K562 (cell line): Measurements from ENCODE around the gene CROCC2. TPM values are rescaled to one million over a fixed set of nuclear protein-coding genes. Genes with fewer than 3 reads are reported as not detected.

ENCODE experiments used
- ATAC-seq: fragments of 200-7000 bp; cut with Tn5 transposase; 3 replicates; pipeline ENCODE4 v1.9.1; 2020; ENCODE audit warnings: moderate library complexity
- BruUV-seq: library from RNA; stranded (reverse); fragments of 400-500 nt; replicated peaks from 2 replicates; lab custom pipeline; 2021; lab: Mats Ljungman, UMichigan
- CTCF ChIA-PET: fragments of 300-600 bp; formaldehyde crosslinking; extraction: SDS; loops from one replicate; lab custom pipeline; 2021; ENCODE audit warnings: low intra/inter-chr PET ratio; lab: Yijun Ruan, JAX
- POLR2A ChIA-PET: fragments of 300-600, 350-650 bp; sonication (Branson Sonifier 250); formaldehyde crosslinking; extraction: SDS; loops from one replicate; lab custom pipeline; 2021; ENCODE audit warnings: antibody characterized with exemption, inconsistent platforms; lab: Yijun Ruan, JAX
- DNase-seq, 4 experiments: peaks; one replicate each; pipeline versions ENCODE4 v3.0.0 to v3.0.0-alpha.2; 2011 to 2018; ENCODE audit warnings: low spot score in 3 of 4, mixed read lengths in 3 of 4; ENCODE audit errors: extremely low read depth in 1 of 4
- FAIRE-seq: peaks from 2 replicates; lab custom pipeline; 2011; peaks lifted over from hg19 to GRCh38; lab: Jason Lieb, UNC
- H2AFZ ChIP-seq: 2 replicates; pipeline ENCODE4 v1.6.0; 2011; ENCODE audit warnings: low read depth, low read length, control low read depth, inconsistent platforms
- H3K27ac ChIP-seq: fragments of 200-600 bp; 3 replicates; pipeline ENCODE4 v1.8.0; 2011; ENCODE audit warnings: low read depth, mild to moderate bottlenecking, control low read depth, inconsistent platforms, low read length, moderate library complexity, mixed read lengths; ENCODE audit errors: extremely low read depth
- H3K27me3 ChIP-seq, 2 experiments: fragments of 300-600 bp in 1 of 2; 2 replicates in 1 of 2; 3 replicates in 1 of 2; pipeline versions ENCODE4 v1.6.0 to v1.8.0; 2011; ENCODE audit warnings: inconsistent platforms in 2 of 2, low read length in 2 of 2, mild to moderate bottlenecking in 1 of 2, mixed read lengths in 1 of 2, moderate library complexity in 1 of 2; ENCODE audit not compliant: control insufficient read depth in 2 of 2, insufficient read depth in 2 of 2
- H3K36me3 ChIP-seq: fragments of 300-600 bp; 3 replicates; pipeline ENCODE4 v1.8.0; 2011; ENCODE audit warnings: mild to moderate bottlenecking, low read length, inconsistent platforms; ENCODE audit not compliant: control insufficient read depth, insufficient read depth
- H3K4me1 ChIP-seq, 2 experiments: fragments of 200-600 bp in 1 of 2; replicated peaks in 1 of 2; 2 replicates in 1 of 2; 3 replicates in 1 of 2; pipeline versions ENCODE4 v1.5.1 to v1.8.0; 2011; ENCODE audit warnings: inconsistent platforms in 2 of 2, low read length in 2 of 2, mild to moderate bottlenecking in 1 of 2, mixed read lengths in 1 of 2, moderate library complexity in 1 of 2; ENCODE audit not compliant: control insufficient read depth in 2 of 2, insufficient read depth in 2 of 2
- H3K4me2 ChIP-seq: 2 replicates; pipeline ENCODE4 v1.6.1; 2011; ENCODE audit warnings: low read length, control low read depth, inconsistent platforms, mixed read lengths; ENCODE audit not compliant: insufficient read depth
- H3K4me3 ChIP-seq: fragments of 200-600 bp; sonication (generic), shearing (Covaris generic); 2 replicates; pipeline ENCODE4 v1.5.1; 2016; ENCODE audit warnings: control low read depth, inconsistent platforms
- H3K79me2 ChIP-seq: fragments of 200-600 bp; 3 replicates; pipeline ENCODE4 v1.8.0; 2011; ENCODE audit warnings: low read length, inconsistent platforms; ENCODE audit not compliant: control insufficient read depth, insufficient read depth
- H3K9ac ChIP-seq, 2 experiments: 2 replicates each; pipeline versions ENCODE4 v1.6.0 to v1.6.1; 2011; ENCODE audit warnings: low read depth in 2 of 2, low read length in 2 of 2, control low read depth in 1 of 2, inconsistent platforms in 1 of 2, mild to moderate bottlenecking in 1 of 2, mixed read lengths in 1 of 2; ENCODE audit not compliant: insufficient read depth in 1 of 2
- H3K9me1 ChIP-seq: one replicate; pipeline ENCODE4 v1.6.0; 2011; ENCODE audit warnings: inconsistent platforms, mild to moderate bottlenecking, low read length, moderate library complexity; ENCODE audit not compliant: control insufficient read depth, insufficient read depth
- H3K9me3 ChIP-seq: replicated peaks from 2 replicates; pipeline ENCODE4 v1.5.1; 2011; ENCODE audit warnings: low read depth, low read length, inconsistent platforms; ENCODE audit not compliant: control insufficient read depth, insufficient read depth
- H4K20me1 ChIP-seq: replicated peaks from 2 replicates; pipeline ENCODE4 v1.6.1; 2011; ENCODE audit warnings: low read length, inconsistent platforms, mixed read lengths; ENCODE audit not compliant: control insufficient read depth, insufficient read depth
- BRF2 ChIP-seq: IDR thresholded peaks from 3 replicates; pipeline ENCODE4 v1.6.1; 2011; ENCODE audit warnings: borderline replicate concordance, mild to moderate bottlenecking; ENCODE audit not compliant: insufficient read length, insufficient read depth
- NCOA4 ChIP-seq: fragments of 450-650 bp; IDR thresholded peaks from 2 replicates; pipeline ENCODE4 v1.6.1; 2018; ENCODE audit warnings: mild to moderate bottlenecking; ENCODE audit not compliant: partially characterized antibody
- NFE2 ChIP-seq: IDR thresholded peaks from 2 replicates; pipeline ENCODE4 v1.6.1; 2014; ENCODE audit warnings: antibody characterized with exemption, low read depth
- NFIC ChIP-seq: fragments of 450-650 bp; IDR thresholded peaks from 2 replicates; pipeline ENCODE4 v1.6.1; 2017; ENCODE audit warnings: mild to moderate bottlenecking, inconsistent platforms
- RERE ChIP-seq: sonication (generic); formaldehyde crosslinking; IDR thresholded peaks from 2 replicates; pipeline ENCODE4 v1.8.0; 2023; ENCODE audit warnings: missing genetic modification reagents, mild to moderate bottlenecking, borderline replicate concordance
- TFE3 ChIP-seq: fragments of 450-650 bp; formaldehyde crosslinking; IDR thresholded peaks from 2 replicates; pipeline ENCODE4 v1.4.0; 2020; ENCODE audit warnings: mild to moderate bottlenecking, mixed read lengths
- ZNF277 ChIP-seq: fragments of 250-450 bp; sonication (Bioruptor Pico); IDR thresholded peaks from 2 replicates; pipeline ENCODE4 v1.8.0; 2022; ENCODE audit warnings: inconsistent platforms, mild to moderate bottlenecking, moderate library complexity, borderline replicate concordance
- WGBS: fragments of 100-300 bp; shearing (Covaris generic); methylation state at CpG from one replicate; pipeline ENCODE4 v1.1.6; 2016; ENCODE audit warnings: low coverage, mixed read lengths; ENCODE audit not compliant: insufficient coverage; ENCODE audit errors: missing lambda C conversion rate; 5-methylcytosine and 5-hydroxymethylcytosine counted together
- in situ Hi-C: fragments of 300-500 bp; cut with MboI; formaldehyde crosslinking; loops from 4 replicates; pipeline ENCODE4 v1.15.0; 2018; ENCODE audit warnings: inconsistent platforms, mixed read lengths
- intact Hi-C: fragments of 100-400 bp; cut with micrococcal nuclease; formaldehyde crosslinking; loops from 2 replicates; pipeline ENCODE4 v1.14.2; 2022
- polyA plus RNA-seq, 8 experiments: library from polyadenylated mRNA; depleted of rRNA in 4 of 8; stranded (reverse) in 5 of 8; unstranded in 3 of 8; fragments of >200 nt; fragmentation: Nextera tagmentation in 2 of 8; fragmentation: Illumina TruSeq in 1 of 8; extraction: Ambion mirVana in 2 of 8; extraction: Trizol in 1 of 8; gene quantifications; 2 replicates each; pipeline versions ENCODE4 v1.2.1 to v1.2.3, GENCODE V29; 2011 to 2014; ENCODE audit warnings: inconsistent platforms in 1 of 8, missing spikeins in 1 of 8
- total RNA-seq, 7 experiments: library from RNA; depleted of rRNA in 6 of 7; stranded (reverse); fragments of >200 nt in 6 of 7; fragmentation: Illumina TruSeq in 2 of 7; extraction: Trizol in 2 of 7; gene quantifications; 2 replicates each; pipeline versions ENCODE4 v1.2.1 to v1.2.3, GENCODE V29; 2011 to 2021; ENCODE audit warnings: low replicate concordance in 1 of 7

CROCC2 gene
- total and polyA plus RNA-seq, 9 of the 15 experiments (the other 6 are each of a cell fraction or from before 2014, with no cell fraction given) = not detected

GRCh38 chr2:240965296-240965904 is 59.3 kb downstream of the CROCC2 start:
- H2AFZ ChIP-seq = no peak overlapping the region
- BruUV-seq = no TSS peak
- H3K4me3 ChIP-seq = no peak overlapping the region
- no peak overlapping the region for H3K4me2 ChIP-seq
- ATAC-seq = no peak
- H3K9ac ChIP-seq = no peak overlapping the region
- TF ChIP-seq TFE3 (no peak), RERE (CRISPR knock-in tag) (no peak), NFIC (no peak), BRF2 (no peak), NCOA4 (no peak), ZNF277 (CRISPR knock-in tag) (no peak), NFE2 (no peak)
- H3K79me2 ChIP-seq = no peaks in the 10 kb centered on the region
- CTCF ChIA-PET = no interaction called here
- in situ Hi-C loops (no loop called here), intact Hi-C loops (no loop called here)
- POLR2A ChIA-PET = no interaction called here
- H3K9me1 ChIP-seq = no peaks in the 10 kb centered on the region
- H4K20me1 ChIP-seq = no peaks in the 10 kb centered on the region
- no peak for DNase-seq
- peaks cover 0 to 11% of the 10 kb centered on the region in 2 experiments; a peak in 1 of 5 replicates for H3K4me1 ChIP-seq
- H3K27ac ChIP-seq = no peak overlapping the region
- FAIRE-seq = no peak
- 20% methylated on average over 10 of the region's 22 CpGs for WGBS
- peaks cover 0 to 22% of the 10 kb centered on the region in 2 experiments; a peak in 2 of 5 replicates for H3K27me3 ChIP-seq
- H3K9me3 ChIP-seq = no peaks in the 10 kb centered on the region
- no peaks in the 10 kb centered on the region for H3K36me3 ChIP-seq
